H1 (cell line): ENCODE measurements around the gene MACROD1. TPM values are rescaled to one million over a fixed set of nuclear protein-coding genes. Genes with fewer than 3 reads are reported as not detected.

ENCODE experiments used
- CTCF ChIA-PET: fragments of 300-600 bp; sonication (Branson Sonifier 250); formaldehyde crosslinking; loops from one replicate; lab custom pipeline; 2021; ENCODE audit not compliant: partially characterized antibody; lab: Charles Lee
- POLR2A ChIA-PET: fragments of 300-600 bp; sonication (Branson Sonifier 250); formaldehyde crosslinking; loops from one replicate; lab custom pipeline; 2021; ENCODE audit warnings: inconsistent platforms; ENCODE audit not compliant: partially characterized antibody; lab: Charles Lee
- DNase-seq, 2 experiments: peaks; one replicate each; pipeline versions ENCODE4 v3.0.0 to v3.0.0-alpha.2; 2010 to 2022; ENCODE audit warnings: low spot score in 2 of 2, low read depth in 1 of 2, mixed read lengths in 1 of 2
- FAIRE-seq: peaks from 2 replicates; lab custom pipeline; 2011; peaks lifted over from hg19 to GRCh38; lab: Jason Lieb, UNC
- H2AFZ ChIP-seq: 2 replicates; pipeline ENCODE4 v1.8.1; 2012; ENCODE audit warnings: low read length, inconsistent platforms
- H2AK5ac ChIP-seq: 2 replicates; pipeline ENCODE4 v1.6.1; 2013; ENCODE audit warnings: low read depth, low read length
- H2BK120ac ChIP-seq: replicated peaks from 2 replicates; pipeline ENCODE3; 2013; ENCODE audit warnings: low read depth, low read length, inconsistent platforms
- H2BK12ac ChIP-seq: 2 replicates; pipeline ENCODE4 v1.6.1; 2013; ENCODE audit warnings: low read depth, low read length
- H2BK15ac ChIP-seq: 2 replicates; pipeline ENCODE4 v1.6.1; 2013; ENCODE audit warnings: low read length
- H2BK20ac ChIP-seq: 2 replicates; pipeline ENCODE4 v1.6.1; 2013; ENCODE audit warnings: low read length
- H2BK5ac ChIP-seq: 2 replicates; pipeline ENCODE4 v1.6.1; 2013; ENCODE audit warnings: low read depth, low read length
- H3K14ac ChIP-seq: 2 replicates; pipeline ENCODE4 v1.6.1; 2013; ENCODE audit warnings: inconsistent platforms; ENCODE audit not compliant: insufficient read length
- H3K18ac ChIP-seq: 2 replicates; pipeline ENCODE4 v1.6.1; 2013; ENCODE audit warnings: low read length; ENCODE audit errors: extremely low read depth
- H3K23ac ChIP-seq: 2 replicates; pipeline ENCODE4 v1.6.1; 2013; ENCODE audit warnings: inconsistent platforms; ENCODE audit not compliant: insufficient read length
- H3K23me2 ChIP-seq: 2 replicates; pipeline ENCODE4 v1.6.1; 2013; ENCODE audit warnings: low read depth, low read length
- H3K27ac ChIP-seq: 2 replicates; pipeline ENCODE4 v1.6.1; 2011; ENCODE audit warnings: low read depth, low read length, inconsistent platforms
- H3K27me3 ChIP-seq, 4 experiments: replicated peaks in 1 of 4; 1 replicate in 1 of 4; 2 replicates in 3 of 4; pipeline versions ENCODE4 v1.6.1 to v1.8.1; 2011 to 2013; ENCODE audit warnings: low read length in 3 of 4, mild to moderate bottlenecking in 3 of 4, inconsistent platforms in 2 of 4, mixed read lengths in 2 of 4, moderate library complexity in 1 of 4; ENCODE audit not compliant: control insufficient read depth in 3 of 4, insufficient read depth in 3 of 4; ENCODE audit errors: extremely low read depth in 1 of 4
- H3K36me3 ChIP-seq, 4 experiments: 2 replicates each; pipeline versions ENCODE4 v1.6.1 to v1.8.1; 2011 to 2013; ENCODE audit warnings: mild to moderate bottlenecking in 4 of 4, low read length in 3 of 4, moderate library complexity in 2 of 4, control low read depth in 1 of 4, inconsistent platforms in 1 of 4; ENCODE audit not compliant: insufficient read depth in 4 of 4, control insufficient read depth in 2 of 4
- H3K4ac ChIP-seq: replicated peaks from 2 replicates; pipeline ENCODE3; 2013; ENCODE audit warnings: low read length, low read depth, mixed read lengths, inconsistent platforms; ENCODE audit not compliant: insufficient read length
- H3K4me1 ChIP-seq, 4 experiments: replicated peaks in 1 of 4; 1 replicate in 1 of 4; 2 replicates in 3 of 4; pipeline versions ENCODE4 v1.6.1 to v1.8.1; 2011 to 2013; ENCODE audit warnings: low read length in 3 of 4, inconsistent platforms in 2 of 4, mixed read lengths in 1 of 4; ENCODE audit not compliant: insufficient read depth in 4 of 4, control insufficient read depth in 3 of 4
- H3K4me2 ChIP-seq, 2 experiments: 2 replicates each; pipeline versions ENCODE4 v1.6.1 to v1.8.1; 2011 to 2013; ENCODE audit warnings: low read depth in 2 of 2, low read length in 2 of 2, control low read depth in 1 of 2, inconsistent platforms in 1 of 2, mild to moderate bottlenecking in 1 of 2; ENCODE audit not compliant: insufficient read depth in 1 of 2
- H3K4me3 ChIP-seq, 4 experiments: fragments of 200-600, 300-600 bp in 1 of 4; sonication (generic), shearing (Covaris generic), sonication (Bioruptor Twin) in 1 of 4; 2 replicates each; pipeline versions ENCODE4 v1.5.1 to v1.8.1; 2011 to 2016; ENCODE audit warnings: low read length in 4 of 4, low read depth in 3 of 4, control low read depth in 2 of 4, inconsistent platforms in 2 of 4, mild to moderate bottlenecking in 2 of 4, mixed read lengths in 1 of 4, moderate library complexity in 1 of 4; ENCODE audit not compliant: insufficient read depth in 2 of 4; ENCODE audit errors: extremely low read depth in 1 of 4
- H3K56ac ChIP-seq: replicated peaks from 2 replicates; pipeline ENCODE3; 2013; ENCODE audit warnings: low read depth, mild to moderate bottlenecking, mixed read lengths, low read length, inconsistent platforms; ENCODE audit not compliant: insufficient read length
- H3K79me1 ChIP-seq: 2 replicates; pipeline ENCODE4 v1.6.1; 2013; ENCODE audit warnings: low read depth, low read length, control low read depth
- H3K79me2 ChIP-seq, 2 experiments: 2 replicates each; pipeline versions ENCODE4 v1.6.1 to v1.8.1; 2012 to 2013; ENCODE audit warnings: low read length in 2 of 2, mild to moderate bottlenecking in 2 of 2, inconsistent platforms in 1 of 2; ENCODE audit not compliant: insufficient read depth in 2 of 2, control insufficient read depth in 1 of 2
- H3K9ac ChIP-seq, 4 experiments: replicated peaks in 1 of 4; 1 replicate in 1 of 4; 2 replicates in 3 of 4; pipeline versions ENCODE4 v1.6.1 to v1.8.1; 2011 to 2013; ENCODE audit warnings: low read depth in 3 of 4, low read length in 3 of 4, control low read depth in 2 of 4, mild to moderate bottlenecking in 2 of 4, moderate library complexity in 2 of 4, inconsistent platforms in 1 of 4; ENCODE audit errors: extremely low read depth in 1 of 4
- H3K9me3 ChIP-seq, 2 experiments: 2 replicates each; pipeline versions ENCODE4 v1.6.1 to v1.8.1; 2012 to 2013; ENCODE audit warnings: mild to moderate bottlenecking in 2 of 2, moderate library complexity in 2 of 2, control low read depth in 1 of 2, inconsistent platforms in 1 of 2, low read depth in 1 of 2, low read length in 1 of 2, mixed read lengths in 1 of 2; ENCODE audit not compliant: insufficient read depth in 2 of 2
- H4K20me1 ChIP-seq, 2 experiments: replicated peaks in 1 of 2; 2 replicates each; pipeline versions ENCODE3 to v1.8.1; 2011 to 2013; ENCODE audit warnings: inconsistent platforms in 2 of 2, low read length in 2 of 2, mild to moderate bottlenecking in 1 of 2; ENCODE audit not compliant: insufficient read depth in 2 of 2, control insufficient read depth in 1 of 2
- H4K5ac ChIP-seq: 2 replicates; pipeline ENCODE4 v1.6.1; 2013; ENCODE audit warnings: low read length, low read depth, mixed read lengths, inconsistent platforms; ENCODE audit not compliant: insufficient read length
- H4K8ac ChIP-seq: 2 replicates; pipeline ENCODE4 v1.8.0; 2013; ENCODE audit warnings: mild to moderate bottlenecking, moderate library complexity, low read length, inconsistent platforms; ENCODE audit not compliant: insufficient read depth; ENCODE audit errors: extremely low read depth
- H4K91ac ChIP-seq: replicated peaks from 2 replicates; pipeline ENCODE3; 2013; ENCODE audit warnings: low read length, mixed read lengths, inconsistent platforms; ENCODE audit not compliant: insufficient read length
- BCL11A ChIP-seq, 2 experiments: IDR thresholded peaks; one replicate each; pipeline ENCODE4 v1.6.1; 2011; ENCODE audit warnings: low read depth in 2 of 2, low read length in 2 of 2, mild to moderate bottlenecking in 2 of 2
- BRCA1 ChIP-seq: IDR thresholded peaks from 2 replicates; pipeline ENCODE4 v1.6.1; 2012; ENCODE audit warnings: low read depth, low read length, improper control_type of control experiment
- CHD2 ChIP-seq: IDR thresholded peaks from 2 replicates; pipeline ENCODE4 v1.6.1; 2012; ENCODE audit warnings: low read length, improper control_type of control experiment
- EP300 ChIP-seq, 2 experiments: IDR thresholded peaks; 1 replicate in 1 of 2; 2 replicates in 1 of 2; pipeline ENCODE4 v1.6.1; 2011 to 2012; ENCODE audit warnings: low read depth in 2 of 2, low read length in 2 of 2, mild to moderate bottlenecking in 2 of 2, borderline replicate concordance in 1 of 2, inconsistent platforms in 1 of 2, moderate library complexity in 1 of 2
- RFX5 ChIP-seq: IDR thresholded peaks from 2 replicates; pipeline ENCODE4 v1.6.1; 2011; ENCODE audit warnings: low read depth, low read length, improper control_type of control experiment, borderline replicate concordance
- RNF2 ChIP-seq: fragments of 200-900, 300-1000 bp; sonication (generic); IDR thresholded peaks from 2 replicates; pipeline ENCODE4 v1.7.1; 2016; ENCODE audit warnings: borderline replicate concordance, low read depth, mild to moderate bottlenecking, antibody characterized with exemption, low read length; ENCODE audit not compliant: poor library complexity, severe bottlenecking; ENCODE audit errors: missing control alignments
- SP2 ChIP-seq: IDR thresholded peaks from 2 replicates; pipeline ENCODE4 v1.6.1; 2012; ENCODE audit warnings: mild to moderate bottlenecking, low read length, inconsistent platforms
- TEAD4 ChIP-seq: IDR thresholded peaks from 2 replicates; pipeline ENCODE4 v1.6.1; 2012; ENCODE audit warnings: low read depth, low read length, inconsistent platforms, mixed read lengths
- WGBS, 2 experiments: shearing (Covaris generic) in 1 of 2; methylation state at CpG; one replicate each; pipeline versions ENCODE4 v1.1.6 to v1.1.7; 2013 to 2015; ENCODE audit warnings: low lambda C conversion rate in 2 of 2, mixed read lengths in 2 of 2, inconsistent platforms in 1 of 2, low coverage in 1 of 2, missing lambda C conversion rate in 1 of 2; ENCODE audit not compliant: insufficient replicate concordance in 2 of 2, insufficient coverage in 1 of 2, insufficient read length in 1 of 2; ENCODE audit errors: extremely low coverage in 1 of 2, missing lambda C conversion rate in 1 of 2; 5-methylcytosine and 5-hydroxymethylcytosine counted together
- polyA plus RNA-seq, 7 experiments: library from polyadenylated mRNA; depleted of rRNA in 3 of 7; stranded (reverse) in 5 of 7; unstranded in 2 of 7; fragments of >200 nt in 5 of 7; fragments of 200-250 nt in 2 of 7; gene quantifications; 1 replicate in 5 of 7; 2 replicates in 1 of 7; 4 replicates in 1 of 7; pipeline versions ENCODE4 v1.2.1 to v1.2.3, GENCODE V29; 2011 to 2013; ENCODE audit warnings: missing spikeins in 2 of 7, mixed read lengths in 2 of 7
- total RNA-seq: library from RNA; stranded (reverse); fragmentation: NEBNext Ultra II Directional; extraction: Animal tissue kit (Norgen Biotek cat#: 25700); gene quantifications from 2 replicates; pipeline ENCODE4 v1.2.1, GENCODE V29; 2021
- TF ChIP-seq, protein P1 (sequence below), 3 experiments: IDR thresholded peaks; 1 replicate in 2 of 3; 2 replicates in 1 of 3; pipeline versions ENCODE4 v1.5.1 to v1.6.1; 2011; ENCODE audit warnings: low read length in 3 of 3, mild to moderate bottlenecking in 3 of 3, inconsistent platforms in 2 of 3, low read depth in 1 of 3, moderate library complexity in 1 of 3; ENCODE audit not compliant: insufficient read depth in 1 of 3; ENCODE audit errors: control extremely low read depth in 1 of 3

Gene MACROD1
- total and polyA plus RNA-seq, 2 of the 8 experiments (the other 6 are each of a cell fraction or from before 2014, with no cell fraction given) = 19.5 to 34.1 TPM

DNA sequence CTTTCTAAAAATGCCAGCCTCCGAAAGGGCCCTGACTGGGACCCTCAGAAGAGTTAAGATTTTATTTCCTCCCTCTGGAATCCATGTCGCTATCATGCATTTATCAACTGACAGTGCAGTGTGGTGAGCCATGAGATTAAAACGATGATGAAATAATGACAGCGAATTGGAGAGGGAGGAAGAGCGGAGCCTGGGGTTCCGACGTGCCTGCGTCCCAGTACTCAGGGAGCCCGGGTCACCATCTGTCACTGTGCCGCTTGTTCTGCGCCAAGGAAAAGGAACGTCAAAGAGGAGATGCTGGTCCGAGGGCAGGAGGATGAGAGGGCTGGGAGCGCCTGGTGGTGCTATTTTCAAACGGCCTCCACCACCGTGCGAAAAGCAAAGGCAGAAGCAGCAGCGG lies 46.2 kb downstream of the MACROD1 start:
- no peak overlapping the region for H3K9ac ChIP-seq
- POLR2A ChIA-PET = no interaction called here

More for the DNA sequence above, 46.2 kb downstream of the MACROD1 start:
- Histone ChIP-seq H2BK120ac (no peak overlapping the region), H3K56ac (no peak overlapping the region), H3K36me3 (no peaks in the 10 kb centered on the region), H3K4me1 (peaks cover 0 to 24% (median 17%) of the 10 kb centered on the region in 4 experiments; a peak in 6 of 7 replicates), H4K20me1 (peaks cover 0 to 12% of the 10 kb centered on the region in 2 experiments), H4K8ac (no peak overlapping the region), H3K14ac (no peak overlapping the region), H2BK12ac (no peak overlapping the region), H3K79me1 (no peaks in the 10 kb centered on the region), H2AFZ (no peak overlapping the region), H2BK5ac (no peak overlapping the region), H4K5ac (no peak overlapping the region), H3K4me2 (no peak overlapping the region), H2BK20ac (no peak overlapping the region), H3K18ac (no peak overlapping the region), H3K23ac (no peak overlapping the region), H3K9me3 (no peaks in the 10 kb centered on the region), H3K79me2 (no peaks in the 10 kb centered on the region), H3K27ac (no peak overlapping the region), H4K91ac (no peak overlapping the region), H3K27me3 (peaks cover 0 to 16% (median 11%) of the 10 kb centered on the region in 4 experiments; a peak in 5 of 7 replicates), H3K4ac (no peak overlapping the region), H2AK5ac (no peak overlapping the region), H3K23me2 (no peaks in the 10 kb centered on the region), H3K4me3 (no peak overlapping the region), H2BK15ac (no peak overlapping the region)
- FAIRE-seq (no peak), DNase-seq (no peak)
- TF ChIP-seq RFX5 = no peak
- TF ChIP-seq TEAD4 = no peak
- TF ChIP-seq, protein P1, sequence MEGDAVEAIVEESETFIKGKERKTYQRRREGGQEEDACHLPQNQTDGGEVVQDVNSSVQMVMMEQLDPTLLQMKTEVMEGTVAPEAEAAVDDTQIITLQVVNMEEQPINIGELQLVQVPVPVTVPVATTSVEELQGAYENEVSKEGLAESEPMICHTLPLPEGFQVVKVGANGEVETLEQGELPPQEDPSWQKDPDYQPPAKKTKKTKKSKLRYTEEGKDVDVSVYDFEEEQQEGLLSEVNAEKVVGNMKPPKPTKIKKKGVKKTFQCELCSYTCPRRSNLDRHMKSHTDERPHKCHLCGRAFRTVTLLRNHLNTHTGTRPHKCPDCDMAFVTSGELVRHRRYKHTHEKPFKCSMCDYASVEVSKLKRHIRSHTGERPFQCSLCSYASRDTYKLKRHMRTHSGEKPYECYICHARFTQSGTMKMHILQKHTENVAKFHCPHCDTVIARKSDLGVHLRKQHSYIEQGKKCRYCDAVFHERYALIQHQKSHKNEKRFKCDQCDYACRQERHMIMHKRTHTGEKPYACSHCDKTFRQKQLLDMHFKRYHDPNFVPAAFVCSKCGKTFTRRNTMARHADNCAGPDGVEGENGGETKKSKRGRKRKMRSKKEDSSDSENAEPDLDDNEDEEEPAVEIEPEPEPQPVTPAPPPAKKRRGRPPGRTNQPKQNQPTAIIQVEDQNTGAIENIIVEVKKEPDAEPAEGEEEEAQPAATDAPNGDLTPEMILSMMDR (IDR thresholded peaks at IDR 0.05; ENCODE audit: control extremely low read depth in 1 of 3, insufficient read depth in 1 of 3, low read depth in 1 of 3, low read length in 3 of 3) = no peak
- TF ChIP-seq EP300 (IDR thresholded peaks at IDR 0.05; ENCODE audit: borderline replicate concordance in 1 of 2, low read depth in 2 of 2, low read length in 2 of 2) = no peak
- no peak for TF ChIP-seq BCL11A (IDR thresholded peaks at IDR 0.05; ENCODE audit: low read depth in 2 of 2, low read length in 2 of 2)
- TF ChIP-seq BRCA1 = no peak
- TF ChIP-seq CHD2 = no peak
- no peak for TF ChIP-seq RNF2
- TF ChIP-seq SP2 = no peak
- CTCF ChIA-PET = interaction anchor here (1.0 to 2.2 kb wide), 6 partner anchors 10 to 120 kb away, joined by 3 to 10 read pairs (median 3); no protein-coding TSS in a partner anchor
- 93% methylated on average over 18 of the region's 18 CpGs; no CpG with 5 or more reads in 1 of the 2 experiments for WGBS, 2 experiments
